Endothelial cell of umbilical vein (primary cell): ENCODE results near the gene TMPRSS6.

Experiments
- EZH2 ChIP-seq: IDR thresholded peaks from 2 replicates; pipeline ENCODE4 v1.6.1; 2012; ENCODE audit warnings: borderline replicate concordance, low read depth, mild to moderate bottlenecking, moderate library complexity, low read length, inconsistent platforms; ENCODE audit not compliant: severe bottlenecking
- MYC ChIP-seq: IDR thresholded peaks from one replicate; pipeline ENCODE4 v1.6.1; 2011; ENCODE audit warnings: mild to moderate bottlenecking, low read depth, low read length
- POLR2A ChIP-seq: IDR thresholded peaks from 2 replicates; pipeline ENCODE4 v1.6.1; 2012; ENCODE audit warnings: low read depth, mild to moderate bottlenecking, control low read depth, low read length
- POLR2AphosphoS5 ChIP-seq: IDR thresholded peaks from 2 replicates; pipeline ENCODE4 v1.6.1; 2012; ENCODE audit warnings: low read depth, mild to moderate bottlenecking, control low read depth, low read length, moderate library complexity; ENCODE audit not compliant: insufficient read depth
- TF ChIP-seq, protein P1 (sequence below), 2 donors: IDR thresholded peaks; 1 replicate in 1 of 2; 2 replicates in 1 of 2; pipeline ENCODE4 v1.5.1; 2011; ENCODE audit warnings: low read length in 2 of 2, mild to moderate bottlenecking in 2 of 2, moderate library complexity in 2 of 2, control low read depth in 1 of 2, inconsistent platforms in 1 of 2, low read depth in 1 of 2; ENCODE audit not compliant: insufficient read depth in 1 of 2; ENCODE audit errors: extremely low read depth in 1 of 2
- TF ChIP-seq, protein P2 (sequence below): IDR thresholded peaks from 2 replicates; pipeline ENCODE4 v1.6.1; 2011; ENCODE audit not compliant: insufficient read depth, insufficient read length

DNA sequence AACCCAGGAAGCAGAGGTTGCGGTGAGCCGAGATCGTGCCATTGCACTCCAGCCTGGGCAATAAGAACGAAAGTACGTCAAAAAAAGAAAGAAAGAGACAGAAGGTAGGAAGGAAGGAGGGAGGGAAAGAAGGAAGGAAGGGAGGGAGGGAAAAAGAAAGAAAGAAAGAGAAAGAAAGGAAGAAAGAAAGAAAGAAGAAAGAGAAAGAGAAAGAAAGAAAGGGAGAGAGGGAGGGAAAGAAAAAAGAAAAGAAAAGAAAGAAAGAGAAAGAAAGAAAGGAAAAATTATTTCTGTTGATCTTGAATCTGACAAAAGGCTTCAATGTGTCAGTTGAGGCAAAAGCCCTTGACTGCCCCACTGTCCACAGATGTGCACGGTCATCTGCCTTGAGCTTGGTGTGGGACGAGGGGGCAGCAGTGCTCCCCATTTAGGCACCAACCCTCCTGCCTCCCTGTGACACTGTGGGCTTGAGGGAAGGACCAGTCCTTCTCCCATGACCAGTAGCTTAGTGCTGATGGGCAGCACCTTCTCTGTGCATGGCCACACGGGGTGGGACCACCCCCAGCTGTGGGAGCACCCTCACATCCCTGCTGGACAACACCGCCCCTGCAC is 33.6 kb downstream of the TMPRSS6 start:
- TF ChIP-seq, protein P1, sequence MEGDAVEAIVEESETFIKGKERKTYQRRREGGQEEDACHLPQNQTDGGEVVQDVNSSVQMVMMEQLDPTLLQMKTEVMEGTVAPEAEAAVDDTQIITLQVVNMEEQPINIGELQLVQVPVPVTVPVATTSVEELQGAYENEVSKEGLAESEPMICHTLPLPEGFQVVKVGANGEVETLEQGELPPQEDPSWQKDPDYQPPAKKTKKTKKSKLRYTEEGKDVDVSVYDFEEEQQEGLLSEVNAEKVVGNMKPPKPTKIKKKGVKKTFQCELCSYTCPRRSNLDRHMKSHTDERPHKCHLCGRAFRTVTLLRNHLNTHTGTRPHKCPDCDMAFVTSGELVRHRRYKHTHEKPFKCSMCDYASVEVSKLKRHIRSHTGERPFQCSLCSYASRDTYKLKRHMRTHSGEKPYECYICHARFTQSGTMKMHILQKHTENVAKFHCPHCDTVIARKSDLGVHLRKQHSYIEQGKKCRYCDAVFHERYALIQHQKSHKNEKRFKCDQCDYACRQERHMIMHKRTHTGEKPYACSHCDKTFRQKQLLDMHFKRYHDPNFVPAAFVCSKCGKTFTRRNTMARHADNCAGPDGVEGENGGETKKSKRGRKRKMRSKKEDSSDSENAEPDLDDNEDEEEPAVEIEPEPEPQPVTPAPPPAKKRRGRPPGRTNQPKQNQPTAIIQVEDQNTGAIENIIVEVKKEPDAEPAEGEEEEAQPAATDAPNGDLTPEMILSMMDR (IDR thresholded peaks at IDR 0.05; ENCODE audit: extremely low read depth in 1 of 2, insufficient read depth in 1 of 2, low read depth in 1 of 2, low read length in 2 of 2), result no peak
- TF ChIP-seq POLR2A, result no peak
- TF ChIP-seq, protein P2, sequence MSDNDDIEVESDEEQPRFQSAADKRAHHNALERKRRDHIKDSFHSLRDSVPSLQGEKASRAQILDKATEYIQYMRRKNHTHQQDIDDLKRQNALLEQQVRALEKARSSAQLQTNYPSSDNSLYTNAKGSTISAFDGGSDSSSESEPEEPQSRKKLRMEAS, result no peak
- no peak for TF ChIP-seq POLR2AphosphoS5
- TF ChIP-seq EZH2, result no peak
- no peak for TF ChIP-seq MYC
